ENCODE data around the gene CHRM2.

Gene CHRM2

DNA sequence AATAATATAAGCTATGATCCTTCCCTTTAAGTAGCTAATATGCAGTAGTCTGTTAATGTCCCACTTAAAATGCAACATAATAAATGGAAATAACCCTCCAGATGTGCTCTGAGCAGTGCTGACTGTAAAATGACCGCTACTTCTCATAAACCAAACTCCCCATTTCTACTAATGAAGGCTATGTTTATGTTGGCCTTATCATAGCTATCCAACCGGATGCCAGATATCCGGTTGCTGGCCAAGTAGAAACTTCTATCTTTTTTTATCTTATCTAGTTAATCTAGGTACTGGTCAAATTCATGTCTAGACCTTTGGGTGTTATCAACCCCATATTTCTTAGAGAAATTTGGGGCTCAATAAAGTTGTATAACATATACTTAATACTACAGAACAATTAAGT, 56.6 kb downstream of the CHRM2 start:
- POLR2A ChIA-PET = no interaction called here
- DNase-seq (ENCODE audit: low read depth, low spot score) = no peak
- no peak overlapping the region for H3K4me3 ChIP-seq (ENCODE audit: low read depth, low read length)
- CTCF ChIA-PET = interaction anchor here (1.0 kb wide), 1 partner anchor 50 kb away, joined by 3 read pairs; no protein-coding TSS in a partner anchor
- TF ChIP-seq, protein P1, sequence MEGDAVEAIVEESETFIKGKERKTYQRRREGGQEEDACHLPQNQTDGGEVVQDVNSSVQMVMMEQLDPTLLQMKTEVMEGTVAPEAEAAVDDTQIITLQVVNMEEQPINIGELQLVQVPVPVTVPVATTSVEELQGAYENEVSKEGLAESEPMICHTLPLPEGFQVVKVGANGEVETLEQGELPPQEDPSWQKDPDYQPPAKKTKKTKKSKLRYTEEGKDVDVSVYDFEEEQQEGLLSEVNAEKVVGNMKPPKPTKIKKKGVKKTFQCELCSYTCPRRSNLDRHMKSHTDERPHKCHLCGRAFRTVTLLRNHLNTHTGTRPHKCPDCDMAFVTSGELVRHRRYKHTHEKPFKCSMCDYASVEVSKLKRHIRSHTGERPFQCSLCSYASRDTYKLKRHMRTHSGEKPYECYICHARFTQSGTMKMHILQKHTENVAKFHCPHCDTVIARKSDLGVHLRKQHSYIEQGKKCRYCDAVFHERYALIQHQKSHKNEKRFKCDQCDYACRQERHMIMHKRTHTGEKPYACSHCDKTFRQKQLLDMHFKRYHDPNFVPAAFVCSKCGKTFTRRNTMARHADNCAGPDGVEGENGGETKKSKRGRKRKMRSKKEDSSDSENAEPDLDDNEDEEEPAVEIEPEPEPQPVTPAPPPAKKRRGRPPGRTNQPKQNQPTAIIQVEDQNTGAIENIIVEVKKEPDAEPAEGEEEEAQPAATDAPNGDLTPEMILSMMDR (IDR thresholded peaks at IDR 0.05; ENCODE audit: insufficient read depth, low read length, missing control alignments) = no peak

DNA sequence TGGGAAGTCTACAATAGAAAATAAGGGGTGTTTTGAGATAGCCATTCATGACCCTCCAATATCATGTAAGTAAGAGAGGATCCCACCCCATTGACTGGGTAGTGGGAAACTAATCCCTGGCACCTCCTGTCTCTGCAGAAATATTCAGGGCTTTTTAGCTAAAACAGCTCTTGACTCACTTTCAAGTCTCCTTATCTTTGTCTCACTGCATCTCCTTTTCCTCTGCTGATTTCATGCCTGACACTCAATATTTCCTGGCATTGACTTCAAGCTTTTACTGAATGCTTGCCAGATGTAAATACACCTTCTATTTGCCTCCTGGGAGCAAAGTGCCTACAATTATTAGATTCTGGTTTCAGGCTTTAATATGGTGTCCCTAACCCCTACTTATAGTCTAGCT, 57.1 kb downstream of the CHRM2 start:
- ChIA-PET CTCF (no interaction called here), POLR2A (no interaction called here)
- TF ChIP-seq, protein P1 (IDR thresholded peaks at IDR 0.05; ENCODE audit: insufficient read depth, low read length, missing control alignments) = no peak
- H3K4me3 ChIP-seq (ENCODE audit: low read depth, low read length) = no peak overlapping the region
- DNase-seq (ENCODE audit: low read depth, low spot score) = no peak

DNA sequence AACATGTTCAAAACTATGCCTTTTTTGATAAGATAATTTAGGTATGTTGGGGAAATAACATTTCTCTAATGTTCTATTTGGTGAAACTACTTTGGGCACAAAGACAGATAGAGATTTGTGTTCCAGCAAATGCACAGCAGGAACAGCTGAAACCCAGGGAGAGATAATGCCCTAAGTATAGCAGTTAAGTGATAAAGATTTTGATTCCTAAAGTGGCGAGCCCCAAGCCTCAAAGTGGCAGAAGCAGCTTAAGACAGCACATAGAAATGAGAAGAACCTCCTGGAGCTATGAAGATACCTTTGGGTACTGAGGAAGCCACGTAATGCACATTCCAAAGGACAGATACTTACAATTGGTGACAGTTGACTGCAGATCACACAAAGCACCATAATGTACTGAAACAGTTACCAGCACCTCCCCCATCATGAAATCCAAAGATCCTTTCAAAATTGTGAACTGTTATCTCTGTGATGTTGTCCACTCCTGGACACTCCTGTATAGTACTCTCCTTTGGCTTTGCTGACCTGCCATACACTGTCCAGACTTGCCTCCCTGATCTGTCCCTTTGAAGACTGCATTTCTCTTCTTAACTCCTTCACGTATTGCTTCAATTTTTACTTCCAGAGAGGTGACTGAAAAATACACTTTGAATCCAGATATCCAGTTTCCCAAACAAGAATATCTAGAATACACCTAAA, 62.9 kb downstream of the CHRM2 start:
- DNase-seq (ENCODE audit: low read depth, low spot score) = no peak
- H3K4me3 ChIP-seq (ENCODE audit: low read depth, low read length) = no peak overlapping the region
- TF ChIP-seq, protein P1 (IDR thresholded peaks at IDR 0.05; ENCODE audit: insufficient read depth, low read length, missing control alignments) = no peak
- POLR2A ChIA-PET = no interaction called here
- CTCF ChIA-PET = no interaction called here

DNA sequence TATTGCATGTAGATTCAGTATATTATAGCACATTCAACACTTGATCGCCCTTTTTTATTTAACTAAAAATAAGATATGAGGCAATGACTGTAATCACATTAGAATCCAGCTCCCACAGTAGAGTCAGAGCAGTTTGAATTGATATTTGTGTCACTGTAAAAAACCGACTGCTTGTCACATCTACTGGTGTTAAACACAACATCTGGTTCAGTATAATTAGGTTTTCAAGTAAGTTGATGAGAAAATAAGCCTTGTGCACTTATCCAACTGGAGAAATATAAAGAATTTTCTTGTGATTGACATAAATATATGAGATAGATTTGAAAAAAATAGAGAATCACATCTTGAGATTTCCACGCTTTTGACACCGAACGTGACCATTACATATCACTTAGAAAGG, 69.0 kb downstream of the CHRM2 start:
- ChIA-PET CTCF (no interaction called here), POLR2A (no interaction called here)
- H3K4me3 ChIP-seq (ENCODE audit: low read depth, low read length) = no peak overlapping the region
- DNase-seq (ENCODE audit: low read depth, low spot score) = no peak
- TF ChIP-seq, protein P1 (IDR thresholded peaks at IDR 0.05; ENCODE audit: insufficient read depth, low read length, missing control alignments) = no peak

DNA sequence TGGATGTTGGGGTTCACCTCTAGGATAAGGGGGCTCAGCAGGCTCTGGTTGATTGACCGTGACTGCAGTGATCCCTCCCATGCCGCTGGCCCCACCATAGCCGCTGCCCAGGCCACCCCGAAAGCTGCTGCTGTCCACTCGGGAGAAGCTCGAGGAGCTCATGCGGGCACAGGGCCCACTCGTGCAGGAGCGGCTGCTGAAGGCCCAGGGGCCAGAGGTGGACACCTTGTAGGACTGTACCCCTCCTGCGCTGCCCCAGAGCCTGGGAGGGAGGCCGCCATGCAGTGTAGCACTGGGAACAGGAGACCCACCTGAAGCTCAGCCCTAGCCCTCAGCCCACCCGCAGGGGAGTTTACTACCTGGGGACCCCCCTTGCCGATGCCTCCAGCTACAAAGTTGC, 70.0 kb downstream of the CHRM2 start:
- TF ChIP-seq, protein P1 (IDR thresholded peaks at IDR 0.05; ENCODE audit: insufficient read depth, low read length, missing control alignments) = no peak
- ChIA-PET POLR2A (interaction anchor here (0.6 kb wide), 1 partner anchor 481 kb away, joined by 3 read pairs; no protein-coding TSS in a partner anchor), CTCF (no interaction called here)
- no peak for DNase-seq (ENCODE audit: low read depth, low spot score)
- H3K4me3 ChIP-seq (ENCODE audit: low read depth, low read length) = no peak overlapping the region

DNA sequence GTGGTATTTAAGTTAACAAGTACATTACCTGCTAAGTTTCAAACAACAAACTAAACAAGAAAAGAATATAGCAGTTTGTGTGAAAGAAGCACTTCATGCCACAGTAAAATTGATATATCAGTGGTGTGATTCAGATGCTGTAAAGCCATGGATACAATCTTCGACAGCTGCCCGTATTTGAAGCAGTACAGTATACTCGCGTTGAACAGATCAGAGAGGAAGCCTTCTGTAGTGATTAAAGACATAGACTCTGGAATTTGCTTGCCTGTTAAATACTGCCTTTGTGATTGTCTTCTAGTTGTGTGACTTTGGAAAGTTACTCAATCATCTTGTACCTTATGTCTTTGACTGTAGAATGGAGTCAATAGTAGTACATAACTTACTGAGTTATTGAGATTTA, 71.7 kb downstream of the CHRM2 start:
- no peak overlapping the region for H3K4me3 ChIP-seq (ENCODE audit: low read depth, low read length)
- TF ChIP-seq, protein P1 (IDR thresholded peaks at IDR 0.05; ENCODE audit: insufficient read depth, low read length, missing control alignments) = no peak
- ChIA-PET CTCF (interaction anchor here (1.2 kb wide), 1 partner anchor 11 kb away, joined by 5 read pairs; no protein-coding TSS in a partner anchor), POLR2A (no interaction called here)
- DNase-seq (ENCODE audit: low read depth, low spot score) = no peak
